Astrocyte (in vitro differentiated cells and primary cell): ENCODE measurements around the gene USP6. TPM values are rescaled to one million over a fixed set of nuclear protein-coding genes. Genes with fewer than 3 reads are reported as not detected.
A peak's percentile ranks its signal among the peaks of the same experiment; 100 is the strongest.

Experiments used
- DNase-seq: peaks from one replicate; pipeline ENCODE4 v3.0.0-alpha.2; 2010; ENCODE audit warnings: low read depth
- FAIRE-seq: peaks from 2 replicates; lab custom pipeline; 2011; peaks lifted over from hg19 to GRCh38; lab: Jason Lieb, UNC
- H2AFZ ChIP-seq: 2 replicates; pipeline ENCODE4 v1.6.0; 2012; ENCODE audit warnings: low read depth, low read length, inconsistent platforms
- H3K27ac ChIP-seq: 2 replicates; pipeline ENCODE4 v1.5.1; 2011; ENCODE audit warnings: low read depth, low read length, inconsistent platforms
- H3K27me3 ChIP-seq: 2 replicates; pipeline ENCODE4 v1.6.0; 2011; ENCODE audit warnings: low read length, inconsistent platforms; ENCODE audit not compliant: insufficient read depth
- H3K36me3 ChIP-seq: 2 replicates; pipeline ENCODE4 v1.5.1; 2011; ENCODE audit warnings: low read length, inconsistent platforms; ENCODE audit not compliant: insufficient read depth
- H3K4me1 ChIP-seq: 2 replicates; pipeline ENCODE4 v1.5.1; 2011; ENCODE audit warnings: low read length, inconsistent platforms; ENCODE audit not compliant: insufficient read depth
- H3K4me2 ChIP-seq: 2 replicates; pipeline ENCODE4 v1.6.0; 2012; ENCODE audit warnings: low read length, inconsistent platforms
- H3K4me3 ChIP-seq: 2 replicates; pipeline ENCODE4 v1.5.1; 2011; ENCODE audit warnings: low read depth, mild to moderate bottlenecking, low read length, inconsistent platforms; ENCODE audit not compliant: insufficient read depth
- H3K79me2 ChIP-seq: 2 replicates; pipeline ENCODE4 v1.6.0; 2012; ENCODE audit warnings: mild to moderate bottlenecking, low read length, inconsistent platforms; ENCODE audit not compliant: insufficient read depth
- H3K9ac ChIP-seq: 2 replicates; pipeline ENCODE4 v1.6.0; 2012; ENCODE audit warnings: mild to moderate bottlenecking, low read length, inconsistent platforms
- H3K9me3 ChIP-seq: 2 replicates; pipeline ENCODE4 v1.5.1; 2012; ENCODE audit warnings: low read depth, mild to moderate bottlenecking, low read length, inconsistent platforms; ENCODE audit not compliant: insufficient read depth
- H4K20me1 ChIP-seq: 2 replicates; pipeline ENCODE4 v1.6.0; 2012; ENCODE audit warnings: low read length, inconsistent platforms; ENCODE audit not compliant: insufficient read depth
- H3K27ac Mint-ChIP-seq: one replicate; pipeline ENCODE4 v1.8.0; 2021; ENCODE audit warnings: mild to moderate bottlenecking, mixed read lengths; ENCODE audit not compliant: unreplicated experiment
- H3K27me3 Mint-ChIP-seq: one replicate; pipeline ENCODE4 v1.8.0; 2021; ENCODE audit warnings: low read depth, mixed read lengths; ENCODE audit not compliant: unreplicated experiment
- H3K36me3 Mint-ChIP-seq: one replicate; pipeline ENCODE4 v1.8.0; 2021; ENCODE audit warnings: low read depth, mixed read lengths; ENCODE audit not compliant: unreplicated experiment
- H3K4me1 Mint-ChIP-seq: one replicate; pipeline ENCODE4 v1.8.0; 2021; ENCODE audit warnings: low read depth, mixed read lengths; ENCODE audit not compliant: unreplicated experiment
- H3K4me3 Mint-ChIP-seq: one replicate; pipeline ENCODE4 v1.8.0; 2021; ENCODE audit warnings: mild to moderate bottlenecking, moderate library complexity, mixed read lengths; ENCODE audit not compliant: unreplicated experiment
- H3K9me3 Mint-ChIP-seq: one replicate; pipeline ENCODE4 v1.8.0; 2021; ENCODE audit warnings: mild to moderate bottlenecking, mixed read lengths; ENCODE audit not compliant: unreplicated experiment
- EZH2 ChIP-seq: IDR thresholded peaks from 2 replicates; pipeline ENCODE4 v1.6.1; 2012; ENCODE audit warnings: mild to moderate bottlenecking, low read length, inconsistent platforms; ENCODE audit not compliant: insufficient read depth
- total RNA-seq: library from RNA; stranded (reverse); gene quantifications from 2 replicates; pipeline ENCODE4 v1.2.1, GENCODE V29; 2021
- TF ChIP-seq, protein P1 (sequence below): IDR thresholded peaks from 2 replicates; pipeline ENCODE4 v1.5.1; 2011; ENCODE audit warnings: low read depth, mild to moderate bottlenecking, inconsistent platforms, low read length, moderate library complexity; ENCODE audit not compliant: insufficient read depth

The USP6 gene
- total RNA-seq, 1 donor from 2014 or later = 0.86 TPM

- Histone ChIP-seq H3K36me3 (peaks cover 9% of the 10 kb centered on the region), H3K4me3 (no peak overlapping the region), H4K20me1 (no peaks in the 10 kb centered on the region), H3K79me2 (no peaks in the 10 kb centered on the region), H3K27me3 (no peaks in the 10 kb centered on the region), H3K4me2 (no peak overlapping the region), H3K4me1 (no peaks in the 10 kb centered on the region), H3K9ac (no peak overlapping the region), H2AFZ (no peak overlapping the region), H3K27ac (no peak overlapping the region), H3K9me3 (peaks cover 79% of the 10 kb centered on the region)
- H3K36me3 Mint-ChIP-seq = peaks cover 87% of the 10 kb centered on the region
- H3K4me1 Mint-ChIP-seq = no peaks in the 10 kb centered on the region
- no peak overlapping the region for H3K27ac Mint-ChIP-seq
- H3K27me3 Mint-ChIP-seq = no peaks in the 10 kb centered on the region
- no peak for TF ChIP-seq EZH2
- TF ChIP-seq, protein P1, sequence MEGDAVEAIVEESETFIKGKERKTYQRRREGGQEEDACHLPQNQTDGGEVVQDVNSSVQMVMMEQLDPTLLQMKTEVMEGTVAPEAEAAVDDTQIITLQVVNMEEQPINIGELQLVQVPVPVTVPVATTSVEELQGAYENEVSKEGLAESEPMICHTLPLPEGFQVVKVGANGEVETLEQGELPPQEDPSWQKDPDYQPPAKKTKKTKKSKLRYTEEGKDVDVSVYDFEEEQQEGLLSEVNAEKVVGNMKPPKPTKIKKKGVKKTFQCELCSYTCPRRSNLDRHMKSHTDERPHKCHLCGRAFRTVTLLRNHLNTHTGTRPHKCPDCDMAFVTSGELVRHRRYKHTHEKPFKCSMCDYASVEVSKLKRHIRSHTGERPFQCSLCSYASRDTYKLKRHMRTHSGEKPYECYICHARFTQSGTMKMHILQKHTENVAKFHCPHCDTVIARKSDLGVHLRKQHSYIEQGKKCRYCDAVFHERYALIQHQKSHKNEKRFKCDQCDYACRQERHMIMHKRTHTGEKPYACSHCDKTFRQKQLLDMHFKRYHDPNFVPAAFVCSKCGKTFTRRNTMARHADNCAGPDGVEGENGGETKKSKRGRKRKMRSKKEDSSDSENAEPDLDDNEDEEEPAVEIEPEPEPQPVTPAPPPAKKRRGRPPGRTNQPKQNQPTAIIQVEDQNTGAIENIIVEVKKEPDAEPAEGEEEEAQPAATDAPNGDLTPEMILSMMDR = no peak
- DNase-seq (no peak), FAIRE-seq (no peak)
- H3K9me3 Mint-ChIP-seq = peaks cover 79% of the 10 kb centered on the region
- no peak overlapping the region for H3K4me3 Mint-ChIP-seq
Observed at GRCh38 chr17:5183410-5183793, 67.6 kb downstream of the USP6 start.

DNA sequence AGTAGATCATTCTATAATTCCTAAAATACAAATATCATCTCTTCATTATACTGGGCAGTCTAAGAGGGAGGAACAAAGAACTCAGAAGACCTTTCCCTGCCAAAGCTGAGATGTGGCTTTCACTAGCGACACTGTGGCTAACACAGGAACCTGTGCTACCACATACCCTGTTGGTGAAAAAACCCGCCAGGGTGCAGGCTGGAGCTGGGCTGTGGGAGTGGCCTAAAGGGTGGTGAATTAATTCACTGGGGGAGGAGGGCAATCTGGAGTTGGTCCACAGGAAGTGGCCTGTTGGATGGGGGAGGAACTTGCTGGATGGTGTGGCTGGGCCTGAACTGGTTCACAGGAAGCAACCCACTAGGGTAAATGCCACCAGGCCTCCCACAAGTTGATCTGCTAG lies 68.5 kb downstream of the USP6 start:
- Histone ChIP-seq H3K79me2 (no peaks in the 10 kb centered on the region), H4K20me1 (no peaks in the 10 kb centered on the region), H3K4me2 (no peak overlapping the region), H3K27ac (no peak overlapping the region), H3K36me3 (peaks cover 11% of the 10 kb centered on the region), H3K9me3 (peaks cover 75% of the 10 kb centered on the region), H3K27me3 (no peaks in the 10 kb centered on the region), H2AFZ (no peak overlapping the region), H3K4me3 (no peak overlapping the region), H3K4me1 (no peaks in the 10 kb centered on the region), H3K9ac (no peak overlapping the region)
- TF ChIP-seq, protein P1 = no peak
- TF ChIP-seq EZH2 = no peak
- DNase-seq (no peak), FAIRE-seq (no peak)
- H3K4me1 Mint-ChIP-seq = no peaks in the 10 kb centered on the region
- no peak overlapping the region for H3K4me3 Mint-ChIP-seq
- peaks cover 85% of the 10 kb centered on the region for H3K36me3 Mint-ChIP-seq
- H3K27me3 Mint-ChIP-seq = no peaks in the 10 kb centered on the region
- H3K27ac Mint-ChIP-seq = no peak overlapping the region
- H3K9me3 Mint-ChIP-seq = peaks cover 75% of the 10 kb centered on the region

DNA sequence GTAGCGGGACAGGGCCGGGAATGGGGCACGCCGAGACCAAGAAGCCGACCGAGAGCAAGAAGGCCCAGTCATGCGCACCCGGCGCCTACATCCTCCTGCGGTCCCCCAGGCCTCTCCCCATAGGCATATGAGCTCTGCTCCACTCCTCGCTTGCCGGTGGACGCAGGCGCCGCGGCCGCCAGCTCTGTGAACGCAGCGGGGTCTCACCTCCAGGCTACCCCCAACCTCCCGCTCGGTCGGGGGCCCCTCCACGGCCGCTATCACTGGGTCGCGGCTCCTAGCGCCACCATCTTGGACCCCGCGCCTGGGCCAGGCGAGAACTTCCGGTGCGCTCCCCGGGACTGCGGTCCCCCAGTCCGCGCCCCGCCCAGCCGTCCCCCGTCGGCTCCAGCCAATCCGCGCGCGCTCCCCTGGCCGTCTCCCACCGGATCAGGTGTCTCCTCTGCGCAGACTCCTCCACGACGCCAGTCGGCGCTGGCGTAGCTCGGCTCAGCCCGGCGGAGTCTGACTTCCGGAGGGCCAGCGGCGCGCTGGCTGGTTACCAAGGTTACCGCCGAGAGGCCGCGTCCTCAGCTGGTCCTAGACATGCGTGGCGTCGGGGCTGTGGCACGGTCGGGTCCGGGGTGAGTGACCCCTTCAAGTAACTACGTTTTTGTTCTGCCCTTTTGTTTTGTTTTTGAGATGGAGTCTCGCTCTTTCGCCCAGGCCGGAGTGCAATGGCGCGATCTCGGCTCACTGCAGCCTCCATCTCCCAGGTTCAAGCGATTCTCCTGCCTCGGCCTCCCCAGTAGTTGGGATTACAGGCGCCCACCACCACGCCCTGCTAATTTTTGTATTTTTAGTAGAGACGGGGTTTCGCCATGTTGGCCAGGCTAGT lies 75.9 kb downstream of the USP6 start, which contains the start of gene ZNF594:
Gene ZNF594 (minus strand): TSS at position 328 of the 877 bp plus-strand sequence. CDS start 7,612 bp downstream, outside the sequence.
- FAIRE-seq (no peak), DNase-seq (peak; percentile 91)
- peak within 1 kb of the TSS; percentile 82 for H3K4me3 ChIP-seq
- peak within 1 kb of the TSS; percentile 88 for H3K27ac Mint-ChIP-seq
- peaks cover 27% of the 10 kb centered on the region for H3K79me2 ChIP-seq
- H3K27ac ChIP-seq = peak within 1 kb of the TSS; percentile 67
- H3K4me2 ChIP-seq = peak within 1 kb of the TSS; percentile 88
- no peaks in the 10 kb centered on the region for H3K27me3 Mint-ChIP-seq
- TF ChIP-seq, protein P1 = peak; percentile 46
- no peak for TF ChIP-seq EZH2
- peaks cover 33% of the 10 kb centered on the region for H3K9me3 Mint-ChIP-seq
- peak within 1 kb of the TSS; percentile 95 for H3K4me3 Mint-ChIP-seq
- peaks cover 22% of the 10 kb centered on the region for H3K36me3 Mint-ChIP-seq
- H4K20me1 ChIP-seq = no peaks in the 10 kb centered on the region
- H3K4me1 Mint-ChIP-seq = peaks cover 4% of the 10 kb centered on the region
- peak within 1 kb of the TSS; percentile 94 for H2AFZ ChIP-seq
- peaks cover 3% of the 10 kb centered on the region for H3K36me3 ChIP-seq
- H3K27me3 ChIP-seq = no peaks in the 10 kb centered on the region
- no peaks in the 10 kb centered on the region for H3K4me1 ChIP-seq
- peak within 1 kb of the TSS; percentile 86 for H3K9ac ChIP-seq
- peaks cover 10% of the 10 kb centered on the region for H3K9me3 ChIP-seq
